NCI-H2227 (cell line): ENCODE data around the gene DDX3X.

Experiments used
- DNase-seq: peaks from one replicate; lab custom pipeline; 2025; ENCODE audit not compliant: unreplicated experiment; lab: John Stamatoyannopoulos, UW

Gene DDX3X

GRCh38 chrX:41327341-41327740, 6.6 kb upstream of the DDX3X start:
- DNase-seq, result no peak

DNA sequence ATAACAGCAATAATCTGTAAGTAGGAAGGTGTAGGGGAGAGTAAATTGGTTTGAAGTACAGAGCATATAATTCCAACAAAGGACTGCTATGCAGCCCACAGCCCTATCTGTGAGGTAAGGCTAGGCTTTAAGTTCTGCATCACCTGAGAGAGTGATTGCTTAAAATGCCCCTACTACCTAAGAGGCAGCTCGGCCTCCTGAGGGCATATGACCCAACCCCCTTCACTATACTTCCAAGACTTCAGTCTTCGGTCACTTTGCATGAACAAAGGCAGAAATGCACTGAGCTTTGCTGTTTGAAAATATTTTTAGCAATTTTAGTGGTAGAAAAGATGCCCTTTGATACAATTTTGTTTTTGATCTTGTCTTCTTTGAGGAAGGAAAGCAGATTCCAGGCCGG, 4.9 kb upstream of the DDX3X start:
- no peak for DNase-seq

- no peak for DNase-seq
Observed at GRCh38 chrX:41332005-41332404, 2.0 kb upstream of the DDX3X start.

DNA sequence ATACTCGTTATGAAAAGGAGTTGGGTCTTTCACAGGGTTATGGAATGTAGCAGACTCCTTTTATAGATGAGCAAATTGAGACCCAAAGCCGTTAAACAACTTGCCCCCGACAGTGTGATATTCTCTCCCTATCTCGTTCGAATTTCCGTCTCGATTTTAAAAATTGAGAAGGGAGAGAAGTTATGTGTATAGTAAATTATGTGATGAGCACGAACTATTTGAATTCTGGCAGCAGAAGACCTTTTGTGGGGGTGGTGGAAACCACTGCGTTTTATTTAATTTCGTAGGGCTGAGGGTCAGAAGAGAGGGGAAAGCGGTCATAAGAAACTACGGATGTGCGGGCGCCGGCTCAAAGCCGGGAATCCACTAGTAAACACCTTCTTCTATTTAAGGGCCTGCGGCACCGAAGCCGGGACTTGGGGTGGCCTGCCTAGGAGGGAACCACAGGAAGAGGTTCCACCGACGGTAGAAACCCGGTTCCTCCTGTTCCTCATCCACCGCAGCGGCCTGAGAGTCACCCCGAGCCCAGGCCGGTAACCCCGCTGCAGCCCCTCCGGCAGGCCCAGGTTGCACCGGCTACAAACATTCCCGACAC, 1.5 kb upstream of the DDX3X start:
- DNase-seq, result peak; percentile 66

GRCh38 chrX:41333003-41333743, 789 bp upstream of the DDX3X start:
- DNase-seq, result peak; percentile 99

GRCh38 chrX:41334363-41335197, 618 bp downstream of the DDX3X start:
- DNase-seq, result peak; percentile 94

DNA sequence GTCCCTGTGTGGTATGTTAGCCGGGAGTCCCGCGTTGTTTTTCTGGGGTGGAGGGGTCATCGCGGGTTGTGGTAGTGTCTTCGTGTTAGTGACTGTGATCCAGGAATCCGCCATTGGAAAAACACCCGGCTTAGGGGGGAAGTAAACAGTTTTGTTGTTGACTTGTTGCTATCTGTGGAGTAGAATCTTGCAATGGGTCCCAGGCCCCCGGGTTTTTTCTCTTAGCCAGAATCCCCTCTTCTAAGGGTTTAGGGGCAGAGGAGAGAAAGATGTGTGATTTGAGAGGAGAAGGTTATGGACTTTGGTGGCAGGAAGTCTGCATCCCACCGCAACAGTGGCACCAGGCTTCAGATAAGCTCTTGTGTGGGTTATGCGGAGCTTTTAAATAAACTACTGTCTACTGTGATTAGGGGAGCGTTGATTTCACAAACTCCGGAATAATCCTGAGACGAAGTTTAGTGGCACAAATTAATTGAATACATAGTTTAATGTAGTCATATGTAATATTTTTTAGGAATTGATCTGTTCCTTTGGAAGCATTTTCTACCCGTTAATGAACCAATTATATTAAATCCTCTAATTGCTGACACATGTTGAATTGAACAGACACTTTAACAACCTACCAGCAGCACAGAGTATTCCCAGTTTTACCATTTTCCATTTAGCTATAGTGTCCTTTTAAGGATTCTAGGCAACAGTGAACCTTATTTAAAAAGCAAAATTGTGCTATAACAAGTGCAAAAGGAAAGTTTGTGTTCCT, 1.4 kb downstream of the DDX3X start:
- no peak for DNase-seq

GRCh38 chrX:41335958-41336331, 2.0 kb downstream of the DDX3X start:
- no peak for DNase-seq

DNA sequence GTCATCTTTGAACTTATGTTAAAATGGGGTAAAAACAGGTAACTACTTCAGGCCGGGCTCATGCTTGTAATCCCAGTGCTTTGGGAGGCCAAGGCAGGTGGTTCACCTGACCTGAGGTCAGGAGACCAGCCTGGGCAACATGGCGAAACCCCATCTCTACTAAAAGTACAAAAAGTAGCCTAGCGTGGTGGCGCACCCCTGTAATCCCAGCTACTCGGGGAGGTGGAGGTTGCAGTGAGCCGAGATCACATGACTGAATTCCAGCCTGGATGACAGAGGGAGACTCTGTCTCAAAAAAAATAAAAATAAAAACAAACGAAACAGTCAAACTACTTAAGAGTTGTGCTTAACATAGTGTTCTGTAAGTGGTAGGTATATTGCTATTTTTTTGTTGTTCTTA, 2.5 kb downstream of the DDX3X start:
- no peak for DNase-seq

- no peak for DNase-seq
Observed at GRCh38 chrX:41337140-41337539, 3.2 kb downstream of the DDX3X start.

DNA sequence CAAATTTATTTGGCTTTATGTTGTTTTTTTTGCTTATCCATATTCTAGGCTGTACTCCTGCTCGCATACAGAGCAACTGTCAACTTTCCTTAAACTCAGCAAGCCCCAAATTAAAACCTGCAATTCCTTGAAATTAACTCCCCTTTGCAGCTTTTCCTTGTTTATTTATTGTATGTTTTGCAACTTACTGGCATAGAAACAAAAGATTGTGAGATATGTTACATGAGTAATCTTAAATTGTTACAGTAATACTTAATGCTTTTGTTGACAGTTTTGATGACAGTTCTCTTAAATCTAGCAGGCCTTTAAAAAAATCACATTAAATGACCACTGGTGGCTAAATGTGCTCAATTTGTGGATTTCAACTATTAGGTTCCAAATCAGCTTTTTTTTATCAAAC, 4.5 kb downstream of the DDX3X start:
- DNase-seq, result no peak

DNA sequence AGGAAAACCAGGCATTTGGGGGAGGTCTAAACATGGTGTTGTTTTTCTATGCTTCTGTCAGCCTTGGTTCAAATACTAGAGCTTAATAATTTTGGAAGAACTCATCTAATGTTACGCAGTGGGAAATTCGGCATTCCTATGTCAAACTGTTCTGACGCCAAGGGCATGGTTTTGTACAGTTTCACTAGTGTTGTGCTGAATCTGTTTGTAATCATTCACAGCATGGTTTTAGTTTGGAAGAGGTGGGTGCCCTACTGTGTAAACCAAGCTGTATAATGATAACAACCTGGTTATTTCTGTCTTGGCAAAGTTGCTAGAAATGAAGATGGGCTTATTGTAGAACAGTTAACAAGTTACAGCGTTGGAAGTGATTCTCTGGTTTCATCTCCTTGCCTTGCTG, 5.2 kb downstream of the DDX3X start:
- no peak for DNase-seq

DNA sequence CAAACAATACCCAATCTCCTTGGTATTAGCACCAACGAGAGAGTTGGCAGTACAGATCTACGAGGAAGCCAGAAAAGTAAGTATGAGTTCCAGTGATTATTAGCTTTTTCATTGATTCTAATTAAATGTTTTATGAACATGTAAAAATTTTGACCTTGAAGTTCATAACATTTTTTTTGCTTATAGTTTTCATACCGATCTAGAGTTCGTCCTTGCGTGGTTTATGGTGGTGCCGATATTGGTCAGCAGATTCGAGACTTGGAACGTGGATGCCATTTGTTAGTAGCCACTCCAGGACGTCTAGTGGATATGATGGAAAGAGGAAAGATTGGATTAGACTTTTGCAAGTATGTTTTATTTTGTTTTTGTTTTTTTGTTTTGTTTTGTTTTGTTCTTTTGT, 10.1 kb downstream of the DDX3X start:
- DNase-seq, result no peak

DNA sequence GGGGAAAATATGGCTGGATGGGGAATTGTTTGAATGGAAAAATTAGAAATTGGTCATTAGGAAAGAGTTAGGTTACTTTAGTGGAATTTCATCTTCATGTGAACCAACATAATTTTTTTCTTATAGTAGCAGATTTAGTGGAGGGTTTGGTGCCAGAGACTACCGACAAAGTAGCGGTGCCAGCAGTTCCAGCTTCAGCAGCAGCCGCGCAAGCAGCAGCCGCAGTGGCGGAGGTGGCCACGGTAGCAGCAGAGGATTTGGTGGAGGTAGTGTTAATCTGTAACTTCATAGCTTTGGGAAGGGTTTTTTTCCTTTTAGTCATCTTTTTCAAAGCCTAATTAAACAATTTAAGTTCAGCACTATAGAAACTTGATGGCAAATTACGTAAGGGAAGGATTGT, 13.2 kb downstream of the DDX3X start:
- DNase-seq, result no peak

- DNase-seq, result no peak
Observed at GRCh38 chrX:41348551-41348950, 14.6 kb downstream of the DDX3X start.

DNA sequence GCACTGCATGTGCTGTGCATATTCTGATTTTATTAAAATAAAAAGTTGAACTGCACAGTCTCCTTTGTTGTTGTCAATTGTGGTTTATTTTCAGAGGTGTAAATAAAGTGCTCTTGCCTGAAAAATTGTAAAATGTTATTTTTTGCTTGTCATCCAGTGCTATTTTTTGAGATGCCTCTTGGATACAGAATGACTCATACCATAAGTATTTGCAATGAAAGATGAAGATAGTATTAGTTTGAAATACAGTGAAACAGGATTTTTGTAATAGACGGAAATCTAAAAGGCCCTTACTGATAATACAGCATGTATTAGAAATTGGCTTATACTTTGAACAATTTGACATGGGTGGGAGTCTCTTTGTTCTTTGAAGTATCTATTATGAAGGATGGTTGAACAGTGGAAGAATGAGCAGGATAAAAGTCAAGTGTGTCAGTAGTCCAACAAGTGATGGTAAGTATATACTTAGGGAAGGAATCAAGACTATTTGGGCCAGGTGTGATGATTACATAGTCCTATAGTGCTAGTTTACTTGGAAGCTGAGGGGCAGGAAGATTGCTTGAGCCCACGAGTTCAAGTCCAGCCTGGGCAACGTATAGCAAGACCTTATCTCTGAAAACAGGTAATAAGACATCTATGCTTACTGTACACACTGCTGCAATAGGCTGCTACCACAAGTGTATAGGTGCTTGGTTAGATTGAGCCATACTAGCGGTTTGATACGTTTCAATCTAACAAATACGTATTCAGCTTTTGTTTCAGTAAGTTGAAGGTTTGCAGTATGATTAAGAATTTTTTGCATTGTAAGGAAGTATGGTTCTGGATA, 16.4 kb downstream of the DDX3X start:
- no peak for DNase-seq

GRCh38 chrX:41350976-41351569, 17.1 kb downstream of the DDX3X start:
- DNase-seq, result no peak

- no peak for DNase-seq
Observed at GRCh38 chrX:41351923-41352322, 18.0 kb downstream of the DDX3X start.

- no peak for DNase-seq
Observed at GRCh38 chrX:41352329-41352838, 18.4 kb downstream of the DDX3X start.

GRCh38 chrX:41353985-41354384, 20.0 kb downstream of the DDX3X start:
- DNase-seq, result no peak
